NCI-H2196 (cell line): ENCODE measurements around the gene AK2.
"Not testable (repeated sequence)": the region's sequence is repeated elsewhere in the genome, so short reads cannot be mapped to it uniquely, and the experiment has no call there.

Experiments
- DNase-seq: peaks from one replicate; lab custom pipeline; 2025; ENCODE audit not compliant: unreplicated experiment; lab: John Stamatoyannopoulos, UW

The AK2 gene

DNA sequence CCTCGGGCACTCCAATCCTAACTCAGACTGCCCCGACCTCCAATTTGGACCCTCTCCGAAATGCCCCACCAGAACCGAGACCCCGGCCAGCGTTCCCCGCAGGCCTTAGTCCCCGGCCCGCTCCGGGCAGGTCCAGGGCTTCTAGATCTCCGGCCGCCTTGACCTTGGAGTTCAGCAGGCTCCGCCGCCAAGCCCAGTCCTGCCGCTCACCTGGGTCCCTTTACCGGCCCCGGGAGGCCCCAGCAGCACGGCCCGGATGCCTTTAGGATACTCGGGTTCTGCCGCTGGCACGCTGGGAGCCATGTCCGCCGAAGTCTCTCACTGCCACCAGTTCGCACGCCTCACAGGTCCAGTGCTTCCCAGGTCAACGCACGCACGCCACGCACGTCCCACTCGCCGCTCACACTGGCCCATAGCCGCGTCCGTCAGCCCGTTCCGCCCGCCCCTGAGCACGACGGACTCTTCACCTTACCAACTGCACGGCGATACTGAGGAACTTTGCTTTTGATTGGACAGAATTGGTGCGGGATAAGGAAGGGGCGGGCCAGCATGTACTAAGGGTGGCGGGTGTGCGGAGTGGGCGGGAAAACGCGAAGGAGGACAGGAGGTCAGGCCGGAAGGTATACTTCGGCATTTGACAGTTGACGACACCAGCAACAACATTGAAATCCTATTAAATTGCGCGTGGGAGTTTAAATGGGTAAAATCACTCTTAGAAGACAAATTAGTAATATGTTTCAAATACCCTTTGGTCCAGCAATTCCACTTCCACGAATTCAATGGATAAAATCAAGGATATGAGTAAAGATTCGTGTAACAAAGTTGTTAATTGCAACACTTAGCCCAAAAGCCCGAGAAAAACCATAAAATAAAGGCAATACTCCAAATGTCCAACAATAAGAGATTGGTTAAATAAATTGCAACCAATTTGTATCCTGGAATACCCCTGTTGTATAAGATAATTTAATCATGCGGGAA is at the start of gene AK2:
Gene AK2 (minus strand): TSS at position 358 of the 978 bp plus-strand sequence. CDS start 55 bp downstream, at position 303.
- DNase-seq = peak; percentile 97

DNA sequence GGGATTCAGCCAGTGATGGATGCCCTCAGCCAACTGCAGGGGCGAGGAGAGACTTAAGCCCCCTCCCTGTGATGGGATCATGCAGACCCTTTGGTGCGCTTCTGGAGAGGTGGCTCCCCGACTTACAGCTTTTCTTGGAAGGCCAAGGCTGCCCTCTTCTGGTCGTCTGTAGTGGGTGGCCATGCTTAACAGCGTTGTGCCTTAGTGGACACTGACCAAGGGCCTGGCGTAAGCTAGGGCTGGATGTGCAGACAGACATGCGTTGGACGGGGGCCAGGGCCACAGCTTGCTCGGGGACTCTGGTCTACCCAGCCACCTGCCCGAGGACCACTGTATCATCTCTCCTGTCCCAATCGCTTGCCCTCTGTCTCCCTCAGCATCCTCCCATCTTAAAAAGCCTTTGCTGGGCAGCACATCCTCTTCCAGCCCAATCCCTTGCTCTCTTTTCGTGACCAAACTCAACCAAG is 49.7 kb upstream of the AK2 start:
- DNase-seq = peak; percentile 67

DNA sequence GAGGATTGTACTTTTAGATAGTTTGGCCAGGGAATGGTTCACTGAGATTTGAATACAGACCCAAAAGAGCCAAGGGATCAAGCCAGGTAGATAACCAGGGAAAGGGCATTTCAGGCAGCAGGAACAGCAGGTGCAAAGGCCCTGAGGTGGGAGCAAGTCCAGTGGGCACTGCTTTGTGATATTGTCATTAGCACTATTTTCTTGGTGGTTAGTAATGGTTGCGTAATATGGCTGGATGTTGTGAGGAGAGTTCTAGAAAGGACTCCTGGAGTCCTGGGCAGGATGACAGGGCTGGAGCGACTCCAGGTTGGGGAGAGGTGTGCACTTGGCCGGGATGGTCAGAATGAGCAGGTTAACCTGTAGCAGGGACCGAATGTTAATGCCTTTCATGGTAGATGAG is 48.6 kb upstream of the AK2 start:
- no peak for DNase-seq

DNA sequence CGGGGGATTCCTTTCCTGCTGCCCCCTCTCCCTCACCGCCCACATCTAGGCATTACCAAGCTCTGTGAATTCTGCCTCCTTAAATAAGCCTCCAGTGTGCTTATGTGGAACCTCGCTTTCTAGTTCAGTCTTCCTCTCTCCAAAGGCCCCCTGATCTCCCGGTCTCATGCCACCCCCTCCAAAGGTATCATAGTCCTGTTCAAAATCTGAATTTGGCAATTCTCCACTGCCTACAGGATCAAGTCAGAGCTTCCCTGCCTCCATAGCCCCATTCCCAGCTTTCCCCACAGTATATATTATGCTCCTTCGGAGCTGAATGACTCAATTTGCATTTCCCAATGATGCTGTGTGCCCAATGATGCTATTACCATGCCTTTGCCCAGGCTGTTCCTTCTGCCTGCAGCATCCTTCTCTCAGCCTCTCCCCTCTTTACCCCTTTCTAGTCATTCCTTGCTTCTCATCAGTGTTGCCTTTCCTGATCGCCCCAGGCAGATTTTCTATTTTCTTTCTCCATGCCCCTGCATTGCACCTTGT is 46.0 kb upstream of the AK2 start:
- no peak for DNase-seq

DNA sequence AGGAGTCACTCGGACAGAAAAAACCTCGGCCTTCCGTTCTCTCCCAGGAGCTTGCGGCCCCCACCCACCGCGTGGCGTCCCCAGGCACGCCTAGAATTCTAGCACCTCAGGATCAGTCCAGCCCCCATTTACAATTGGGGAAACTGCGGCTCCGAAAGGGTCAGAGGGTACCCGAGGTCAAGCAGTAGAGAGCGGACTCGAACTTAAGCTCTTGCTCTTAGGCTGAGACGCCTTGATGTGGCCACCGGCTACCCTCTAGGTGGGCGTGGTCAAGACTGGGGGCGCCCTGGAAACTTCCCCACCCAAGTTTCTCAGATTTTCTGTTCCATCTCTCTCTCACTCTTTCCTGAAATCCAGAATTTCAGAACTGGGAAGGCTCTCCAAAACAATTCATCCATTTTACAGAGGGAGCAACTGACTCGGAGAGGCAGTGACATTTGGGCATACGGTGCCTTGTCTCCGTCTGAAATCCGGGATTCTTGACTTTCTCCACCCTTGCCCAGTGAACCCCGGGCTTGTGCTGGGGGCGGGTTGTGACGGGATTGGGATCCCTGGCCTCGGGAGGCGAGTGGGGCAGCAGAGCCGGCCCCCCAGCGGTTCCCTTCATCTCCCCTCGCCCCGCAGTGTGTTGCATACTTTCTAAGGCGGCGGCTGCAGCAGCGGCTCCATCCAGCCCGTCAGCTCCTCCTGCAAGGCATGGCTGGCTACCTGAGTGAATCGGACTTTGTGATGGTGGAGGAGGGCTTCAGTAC is 45.0 kb upstream of the AK2 start:
- DNase-seq = no peak

DNA sequence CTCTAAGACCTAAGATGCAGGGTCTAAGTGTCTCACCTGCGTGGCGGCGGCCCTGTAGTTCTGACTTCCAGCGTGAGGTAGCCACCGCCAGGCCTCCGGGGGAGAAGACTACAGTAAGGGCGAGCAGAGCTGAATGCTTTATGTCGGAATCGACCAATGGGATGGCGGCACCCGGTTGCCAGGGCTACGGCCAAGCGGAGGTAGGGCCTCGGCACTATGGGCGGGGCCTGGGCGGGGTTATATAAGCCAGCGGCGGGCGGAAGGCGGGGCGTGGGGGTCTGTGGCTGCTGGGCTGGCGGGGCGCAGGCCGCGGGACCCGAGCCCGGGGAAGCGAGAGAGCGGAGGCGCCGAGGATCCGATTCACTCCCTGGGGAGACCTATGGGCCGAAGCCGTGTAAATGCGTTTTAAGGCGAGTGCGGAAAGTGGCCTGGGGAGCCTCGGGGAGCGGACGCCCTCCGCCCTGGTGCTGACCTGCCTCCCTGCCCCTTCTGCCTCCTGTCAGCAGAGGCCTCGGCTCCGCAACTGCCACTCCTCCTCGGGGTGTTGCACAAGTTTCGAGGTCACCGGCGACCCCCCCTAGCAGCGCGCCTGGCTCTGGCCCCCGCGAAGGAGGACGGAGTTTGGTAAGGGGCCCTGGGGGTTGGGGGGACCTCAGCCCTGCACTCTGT is 44.3 kb upstream of the AK2 start, which contains the start of gene AZIN2:
Gene AZIN2 (plus strand): TSS at position 269 of the 669 bp plus-strand sequence. CDS start 1,097 bp downstream, outside the sequence.
- peak; percentile 92 for DNase-seq

DNA sequence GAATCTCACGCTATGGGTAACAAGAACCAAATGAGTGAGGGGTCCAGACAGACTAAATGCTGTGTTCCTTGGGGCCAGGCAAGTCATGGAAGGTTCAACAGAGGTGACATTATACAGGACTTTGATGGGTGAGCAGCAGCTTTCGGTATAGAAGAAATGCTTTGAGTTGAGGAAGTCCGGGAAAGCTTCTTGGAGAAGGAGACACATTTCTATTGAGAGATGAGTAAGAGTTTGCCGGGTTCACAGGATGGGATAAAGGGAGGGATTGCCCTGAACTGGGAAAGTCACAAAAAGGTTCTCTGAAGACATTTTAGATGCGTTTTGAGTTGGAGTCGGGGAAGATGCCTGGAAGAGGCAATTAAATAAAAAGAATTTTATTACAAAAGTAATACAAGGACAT is 43.7 kb upstream of the AK2 start:
- no peak for DNase-seq

DNA sequence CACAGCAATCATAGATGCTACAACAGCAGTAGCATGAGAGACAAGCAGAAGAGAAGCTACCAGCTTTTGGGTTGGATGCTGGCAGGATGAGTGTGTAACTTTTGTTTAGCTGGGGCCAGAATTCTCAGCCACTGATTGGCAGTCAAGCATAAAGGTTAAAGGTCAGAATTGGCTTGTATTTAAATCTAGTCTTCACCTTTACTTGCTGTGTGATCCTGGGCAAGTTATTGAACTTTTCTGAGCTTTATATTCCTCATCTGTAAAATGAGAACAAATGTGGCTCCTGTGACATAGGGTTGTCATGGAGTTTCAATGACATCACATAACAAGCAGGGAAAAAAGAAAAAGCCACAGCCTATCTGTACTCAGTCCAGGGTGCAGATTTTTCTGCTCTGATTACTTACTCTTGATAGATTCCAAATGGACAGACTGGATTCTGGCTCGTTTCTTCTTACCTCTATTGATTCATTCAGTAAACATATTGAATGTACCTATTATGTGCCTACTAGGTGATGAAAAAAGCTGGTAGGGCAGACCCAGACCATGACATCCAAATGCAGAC is 41.4 kb upstream of the AK2 start:
- DNase-seq = no peak

DNA sequence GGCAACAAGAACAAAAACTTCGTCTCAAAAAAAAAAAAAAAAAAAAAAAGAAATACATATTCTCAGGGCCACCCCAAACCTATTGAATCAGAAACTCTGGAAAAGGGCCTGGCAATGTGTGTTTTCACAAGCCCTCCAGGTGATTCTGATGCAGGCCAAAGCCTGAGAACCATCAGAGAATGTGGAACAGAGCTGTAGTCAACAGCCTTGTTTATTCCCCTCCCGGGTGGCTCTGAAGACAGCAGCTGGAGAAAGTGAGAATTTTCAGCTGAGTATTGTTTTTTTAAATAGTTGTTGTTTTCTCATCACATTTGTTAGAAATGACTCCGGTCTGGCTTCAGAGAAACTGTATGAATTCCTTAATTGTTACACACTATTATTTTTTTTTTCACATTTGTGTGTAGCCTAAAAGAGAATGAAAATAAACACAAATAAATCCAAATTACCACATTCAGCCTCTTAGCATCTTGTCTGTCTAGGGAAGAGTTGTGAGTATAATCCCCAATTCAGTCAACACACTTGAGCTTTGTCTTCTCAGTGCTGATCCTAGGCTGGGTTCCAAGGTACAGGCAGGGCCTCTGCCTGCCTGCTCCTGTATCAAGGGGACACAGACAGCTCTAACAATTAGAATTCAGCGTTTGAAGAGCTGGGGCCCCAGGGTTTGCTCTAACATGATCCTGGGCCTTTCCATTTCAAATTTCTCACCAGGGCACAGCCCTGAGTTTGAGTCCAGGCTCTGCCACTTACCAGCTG is 37.7 kb upstream of the AK2 start:
- no peak for DNase-seq

DNA sequence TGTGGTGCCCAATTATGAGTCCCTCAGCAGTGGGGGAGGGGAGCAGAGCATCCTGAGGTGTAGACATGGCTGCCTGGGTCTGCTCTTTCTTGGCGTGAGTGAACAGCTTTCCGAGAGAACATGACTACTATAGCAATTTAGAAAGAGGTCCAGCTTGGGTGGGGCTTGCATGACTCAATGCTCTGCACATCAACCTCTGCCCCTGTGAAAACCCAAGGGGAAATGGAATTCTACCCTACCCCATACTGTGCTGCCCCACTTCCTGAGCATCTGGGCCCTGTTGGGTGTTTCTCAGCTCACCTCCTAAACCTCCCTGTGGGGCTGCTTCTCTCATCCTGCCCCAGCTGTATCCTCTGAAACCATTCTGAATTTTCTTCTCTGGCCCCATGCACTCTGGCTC is 36.0 kb upstream of the AK2 start:
- no peak for DNase-seq

DNA sequence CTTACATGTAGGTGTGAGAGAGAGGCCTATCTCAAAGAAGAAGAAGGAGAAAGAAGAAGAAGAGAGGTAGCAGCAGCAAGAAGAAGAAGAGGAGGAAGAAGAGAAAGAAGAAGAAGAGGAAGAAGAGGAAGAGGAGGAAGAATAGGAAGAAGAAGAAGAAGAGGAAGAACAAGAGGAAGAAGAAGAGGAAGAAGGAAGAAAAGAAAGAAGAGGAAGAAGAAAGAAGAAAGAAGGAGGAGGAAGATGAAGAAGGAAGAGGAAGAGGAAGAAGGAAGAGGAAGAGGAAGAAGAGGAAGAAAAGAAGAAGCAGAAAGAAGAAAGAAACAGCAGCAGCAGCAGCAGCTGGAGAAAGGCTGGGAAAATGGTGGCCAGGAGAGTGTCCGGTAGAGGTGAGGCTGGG is 33.9 kb upstream of the AK2 start:
- DNase-seq = no peak

DNA sequence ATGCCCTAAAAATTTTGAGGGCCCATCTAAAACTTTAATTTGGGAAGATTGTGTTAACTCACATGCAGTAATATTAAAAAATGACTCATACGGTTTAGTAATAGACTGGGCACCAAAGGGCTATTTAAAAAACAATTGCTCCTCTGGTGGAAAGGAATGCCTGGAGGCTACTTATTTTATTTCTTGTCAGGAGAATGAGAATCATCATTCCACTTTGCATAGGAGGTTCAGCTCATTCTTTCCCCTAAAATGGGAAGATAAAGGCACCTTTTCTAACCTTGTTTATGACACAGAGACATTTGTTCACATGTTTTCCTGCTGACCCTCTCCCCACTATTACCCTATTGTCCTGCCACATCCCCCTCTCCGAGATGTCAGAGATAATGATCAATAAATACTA is 31.4 kb upstream of the AK2 start:
- DNase-seq = not testable (repeated sequence)

DNA sequence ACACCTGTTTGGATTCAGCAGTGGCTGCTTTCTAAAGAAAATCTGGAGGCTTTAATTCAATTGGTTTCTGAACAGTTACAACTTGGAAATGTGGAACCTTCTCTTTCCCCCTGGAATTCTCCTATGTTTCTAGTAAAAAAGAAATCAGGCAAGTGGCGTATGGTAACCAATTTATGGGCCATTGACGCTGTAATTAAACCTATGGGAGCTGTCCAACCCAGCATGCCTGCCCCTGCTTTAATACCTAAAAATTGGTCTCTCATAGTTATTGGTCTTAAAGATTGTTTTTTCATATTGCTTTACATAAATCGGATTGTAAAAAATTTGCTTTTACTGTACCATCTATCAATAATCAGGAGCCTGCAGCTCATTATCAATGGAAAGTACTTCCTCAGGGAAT is 29.8 kb upstream of the AK2 start:
- not testable (repeated sequence) for DNase-seq

DNA sequence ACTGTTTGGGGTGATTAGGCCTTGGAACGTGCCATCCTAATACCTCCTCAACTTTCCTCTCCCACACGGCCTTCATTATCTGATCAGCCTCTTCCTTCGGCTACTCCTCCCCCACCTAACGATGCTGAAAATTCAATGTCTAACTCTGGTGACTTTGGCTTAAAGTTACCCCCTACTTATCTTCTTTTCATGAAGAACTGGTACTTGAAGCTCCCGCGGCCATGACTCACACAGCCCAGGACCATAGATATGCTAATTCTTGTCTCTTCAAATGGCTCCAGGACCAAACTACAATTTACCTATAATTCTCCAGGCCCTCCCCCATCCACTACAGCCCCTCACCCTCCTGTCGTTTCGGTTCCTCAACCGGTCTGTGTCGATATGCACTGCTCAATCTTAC is 28.6 kb upstream of the AK2 start:
- no peak for DNase-seq

DNA sequence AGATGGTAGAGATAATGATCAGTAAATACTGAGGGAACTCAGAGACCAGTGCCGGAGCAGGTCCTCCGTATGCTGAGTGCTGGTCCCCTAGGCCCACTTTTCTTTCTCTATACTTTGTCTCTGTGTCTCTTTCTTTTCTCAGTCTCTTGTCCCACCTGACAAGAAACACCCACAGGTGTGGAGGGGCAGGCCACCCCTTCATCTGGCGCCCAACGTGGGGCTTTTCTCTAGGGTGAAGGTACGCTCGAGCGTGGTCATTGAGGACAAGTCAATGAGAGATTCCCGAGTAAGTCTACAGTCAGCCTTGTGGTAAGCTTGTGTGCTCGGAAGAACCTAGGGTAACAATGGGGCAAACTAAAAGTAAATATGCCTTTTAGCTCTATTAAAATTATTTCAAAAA is 27.6 kb upstream of the AK2 start:
- DNase-seq = not testable (repeated sequence)

DNA sequence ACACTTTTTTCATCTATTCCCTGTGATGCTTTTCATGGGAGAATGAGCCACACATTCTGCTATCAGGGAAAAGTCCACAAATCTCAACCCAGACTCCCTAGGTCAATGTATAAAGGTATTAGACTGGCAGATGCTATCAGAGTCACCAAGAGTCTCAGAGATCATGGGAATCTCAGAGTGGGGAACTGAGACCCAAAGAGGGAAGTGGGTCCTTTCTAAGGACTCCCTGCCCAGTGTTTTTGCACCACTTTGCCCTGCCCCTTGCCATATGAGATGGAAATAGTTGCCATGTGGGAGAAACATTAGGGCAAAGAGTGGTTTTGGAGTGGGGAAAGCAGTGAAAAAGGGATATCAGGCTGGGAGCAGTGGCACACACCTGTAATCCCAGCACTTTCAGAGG is 25.2 kb upstream of the AK2 start:
- no peak for DNase-seq

DNA sequence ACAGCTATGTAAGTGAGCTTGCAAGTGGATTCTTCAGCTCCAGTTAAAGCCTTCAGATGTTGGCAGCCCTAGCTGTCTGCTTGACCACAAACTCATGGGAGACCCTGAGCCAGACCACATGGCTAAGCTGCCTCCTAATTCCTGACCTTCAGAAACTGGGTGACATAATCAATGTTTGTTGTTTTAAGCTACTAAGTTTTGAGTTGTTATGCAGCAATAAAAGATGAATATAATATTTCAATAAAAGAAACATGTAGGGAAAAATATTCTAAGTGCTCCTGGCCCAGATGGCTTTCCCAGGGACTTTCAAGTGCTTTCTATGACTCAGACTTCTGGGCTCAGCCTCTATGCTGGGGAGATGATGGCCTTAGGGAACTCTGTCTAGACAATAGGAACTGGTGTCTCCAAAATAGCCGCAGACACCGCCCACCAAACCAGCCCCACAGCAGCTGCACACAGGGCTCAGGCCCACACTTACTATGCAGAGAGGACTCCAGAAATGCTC is 23.9 kb upstream of the AK2 start:
- DNase-seq = peak; percentile 62

DNA sequence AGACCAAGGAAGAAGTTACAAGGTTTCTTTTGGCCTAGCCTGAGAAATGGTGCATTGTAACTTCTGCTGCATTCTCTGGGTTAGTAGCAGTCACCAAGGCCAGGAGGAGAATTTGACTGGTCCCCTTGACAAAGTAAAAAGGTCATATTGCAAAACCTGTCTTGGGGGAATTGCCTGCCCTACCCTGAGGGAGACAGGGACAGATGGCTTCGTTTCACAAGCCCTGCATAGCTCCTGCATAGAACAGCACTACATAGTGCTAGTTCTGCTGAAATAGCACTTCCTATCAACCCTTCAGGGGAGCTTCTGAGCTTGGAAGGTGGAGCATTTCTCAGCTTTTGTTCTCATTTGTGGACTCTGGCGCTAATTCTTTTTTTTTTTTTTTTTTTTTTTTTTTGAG is 20.4 kb upstream of the AK2 start:
- no peak for DNase-seq

DNA sequence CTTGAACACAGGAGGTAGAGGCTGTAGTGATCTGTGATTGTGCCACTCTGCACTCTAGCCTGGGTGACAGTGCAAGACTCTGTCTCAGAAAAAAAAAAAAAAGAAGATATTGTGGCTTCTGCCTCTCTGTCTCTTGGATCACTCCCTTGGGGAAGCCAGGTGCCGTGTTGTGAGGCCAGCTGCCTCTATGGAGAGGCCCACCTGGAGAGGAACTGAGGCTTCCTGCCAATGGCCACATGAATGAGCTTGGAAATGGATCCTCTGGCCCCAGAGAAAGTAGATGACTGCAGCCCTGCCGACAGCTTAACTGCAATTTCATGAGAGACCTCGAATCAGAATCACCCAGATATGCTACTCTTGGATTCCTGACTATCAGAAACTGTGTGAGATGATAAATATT is 19.7 kb upstream of the AK2 start:
- DNase-seq = peak; percentile 20
